HCT116 (cell line): ENCODE data around the gene ALDH3B1. TPM values are rescaled to one million over a fixed set of nuclear protein-coding genes. Genes with fewer than 3 reads are reported as not detected.

Experiments used
- ATAC-seq: fragments of 200-7000 bp; cut with Tn5 transposase; 2 replicates; pipeline ENCODE4 v1.9.1; 2020; ENCODE audit warnings: mild to moderate bottlenecking, moderate library complexity
- BruUV-seq: library from RNA; stranded (reverse); fragments of 400-500 nt; replicated peaks from 2 replicates; lab custom pipeline; 2021; lab: Mats Ljungman, UMichigan
- CTCF ChIA-PET: fragments of 300-600 bp; sonication (Branson Sonifier 250); formaldehyde crosslinking; loops from one replicate; lab custom pipeline; 2021; ENCODE audit warnings: antibody characterized with exemption; lab: Charles Lee
- POLR2A ChIA-PET: fragments of 300-600, 350-600 bp; sonication (Branson Sonifier 250); formaldehyde crosslinking; loops from one replicate; lab custom pipeline; 2021; ENCODE audit warnings: antibody characterized with exemption; lab: Charles Lee
- RAD21 ChIA-PET, 2 experiments: fragments of 300-600 bp; sonication (Branson Sonifier 250); formaldehyde crosslinking; loops; one replicate each; lab custom pipeline; 2023; ENCODE audit warnings: low total read pairs in 2 of 2; ENCODE audit not compliant: uncharacterized antibody in 2 of 2, unreplicated experiment in 2 of 2, low non-redundant PET in 1 of 2; lab: Charles Lee
- DNase-seq: peaks from one replicate; pipeline ENCODE4 v3.0.0-alpha.2; 2010; ENCODE audit warnings: low read depth, low spot score
- H2AFZ ChIP-seq: fragments of 200-600 bp; shearing (Covaris generic), sonication (generic); 2 replicates; pipeline ENCODE4 v1.6.1; 2017; ENCODE audit warnings: low read depth, mixed run types, mixed read lengths, antibody characterized with exemption, low read length; ENCODE audit not compliant: poor library complexity, severe bottlenecking
- H3K27ac ChIP-seq: 2 replicates; pipeline ENCODE4 v1.5.1; 2012; ENCODE audit warnings: low read depth, low read length
- H3K27me3 ChIP-seq: fragments of 200-600 bp; sonication (generic); 2 replicates; pipeline ENCODE4 v1.6.1; 2016; ENCODE audit warnings: mixed run types, low read length, mixed read lengths; ENCODE audit not compliant: insufficient read depth
- H3K36me3 ChIP-seq, 2 experiments: fragments of 200-500 bp in 1 of 2; fragments of 200-600 bp in 1 of 2; sonication (Bioruptor generic) in 1 of 2; sonication (generic) in 1 of 2; 2 replicates each; pipeline versions ENCODE4 v1.5.1 to v1.6.1; 2014 to 2016; ENCODE audit warnings: low read length in 2 of 2, inconsistent platforms in 1 of 2, mixed read lengths in 1 of 2, mixed run types in 1 of 2; ENCODE audit not compliant: insufficient read depth in 2 of 2, control insufficient read depth in 1 of 2
- H3K4me1 ChIP-seq, 2 experiments: fragments of 200-600 bp in 1 of 2; sonication (generic) in 1 of 2; 2 replicates each; pipeline versions ENCODE4 v1.5.1 to v1.6.1; 2012 to 2017; ENCODE audit warnings: low read length in 2 of 2, inconsistent platforms in 1 of 2, mild to moderate bottlenecking in 1 of 2, mixed read lengths in 1 of 2, mixed run types in 1 of 2, moderate library complexity in 1 of 2; ENCODE audit not compliant: insufficient read depth in 2 of 2, control insufficient read depth in 1 of 2
- H3K4me2 ChIP-seq: fragments of 200-600 bp; sonication (generic); 2 replicates; pipeline ENCODE4 v1.6.1; 2017; ENCODE audit warnings: mixed run types, low read length, mixed read lengths
- H3K4me3 ChIP-seq, 2 experiments: fragments of 200-600 bp in 1 of 2; sonication (generic) in 1 of 2; replicated peaks in 1 of 2; 2 replicates each; pipeline ENCODE4 v1.5.1; 2011 to 2016; ENCODE audit warnings: low read length in 2 of 2, control low read depth in 1 of 2, low read depth in 1 of 2, mild to moderate bottlenecking in 1 of 2, mixed read lengths in 1 of 2, mixed run types in 1 of 2
- H3K79me2 ChIP-seq: fragments of 200-600 bp; sonication (generic); 2 replicates; pipeline ENCODE4 v1.6.1; 2017; ENCODE audit warnings: mild to moderate bottlenecking, mixed run types, low read length, moderate library complexity, mixed read lengths; ENCODE audit not compliant: insufficient read depth
- H3K9ac ChIP-seq: fragments of 200-600 bp; sonication (generic); 2 replicates; pipeline ENCODE4 v1.6.1; 2016; ENCODE audit warnings: low read length, mixed read lengths
- H3K9me2 ChIP-seq: fragments of 200-600 bp; sonication (generic), shearing (Covaris generic); 2 replicates; pipeline ENCODE4 v1.6.1; 2017; ENCODE audit warnings: mixed run types, mild to moderate bottlenecking, moderate library complexity; ENCODE audit not compliant: insufficient read depth
- H3K9me3 ChIP-seq, 2 experiments: fragments of 200-500 bp in 1 of 2; fragments of 200-600 bp in 1 of 2; sonication (Bioruptor generic) in 1 of 2; sonication (generic) in 1 of 2; 2 replicates each; pipeline ENCODE4 v1.6.1; 2014 to 2017; ENCODE audit warnings: low read length in 2 of 2, mixed read lengths in 2 of 2, inconsistent platforms in 1 of 2, low read depth in 1 of 2, mild to moderate bottlenecking in 1 of 2, mixed run types in 1 of 2, moderate library complexity in 1 of 2; ENCODE audit not compliant: control insufficient read depth in 1 of 2, insufficient read depth in 1 of 2
- H4K20me1 ChIP-seq: fragments of 200-600 bp; sonication (generic), shearing (Covaris generic); 2 replicates; pipeline ENCODE4 v1.6.1; 2017; ENCODE audit warnings: mixed run types, mild to moderate bottlenecking, moderate library complexity; ENCODE audit not compliant: insufficient read depth
- CBX3 ChIP-seq: IDR thresholded peaks from 2 replicates; pipeline ENCODE4 v1.6.1; 2012; ENCODE audit warnings: low read depth
- CEBPB ChIP-seq: IDR thresholded peaks from 2 replicates; pipeline ENCODE4 v1.6.1; 2012; ENCODE audit warnings: low read depth
- EZH2phosphoT487 ChIP-seq: fragments of 200-600 bp; IDR thresholded peaks from 2 replicates; pipeline ENCODE4 v1.6.1; 2018; ENCODE audit warnings: antibody characterized with exemption, borderline replicate concordance
- FOSL1 ChIP-seq: IDR thresholded peaks from 2 replicates; pipeline ENCODE4 v1.6.1; 2012; ENCODE audit warnings: low read depth
- POLR2A ChIP-seq: IDR thresholded peaks from 2 replicates; pipeline ENCODE4 v1.7.0; 2011; ENCODE audit warnings: borderline replicate concordance; ENCODE audit not compliant: insufficient read depth, insufficient read length; ENCODE audit errors: extremely low read depth
- RAD21 ChIP-seq: IDR thresholded peaks from 2 replicates; pipeline ENCODE4 v1.6.1; 2012; ENCODE audit warnings: low read depth, mild to moderate bottlenecking
- REST ChIP-seq: IDR thresholded peaks from 2 replicates; pipeline ENCODE4 v1.6.1; 2012; ENCODE audit warnings: low read depth
- SIN3A ChIP-seq: IDR thresholded peaks from 2 replicates; pipeline ENCODE4 v1.6.1; 2012; ENCODE audit warnings: low read depth
- SP1 ChIP-seq: IDR thresholded peaks from 2 replicates; pipeline ENCODE4 v1.6.1; 2012; ENCODE audit warnings: low read depth
- SRF ChIP-seq: IDR thresholded peaks from 2 replicates; pipeline ENCODE4 v1.6.1; 2012; ENCODE audit warnings: low read depth
- TCF7L2 ChIP-seq: IDR thresholded peaks from 2 replicates; pipeline ENCODE4 v1.7.0; 2011; ENCODE audit warnings: borderline replicate concordance, inconsistent platforms; ENCODE audit not compliant: insufficient read depth, insufficient read length; ENCODE audit errors: extremely low read depth
- YY1 ChIP-seq: IDR thresholded peaks from 2 replicates; pipeline ENCODE4 v1.6.1; 2011; ENCODE audit warnings: low read length, low read depth, moderate library complexity, mild to moderate bottlenecking; ENCODE audit not compliant: insufficient replicate concordance; ENCODE audit errors: extremely low read depth
- ZFX ChIP-seq: fragments of 450-650 bp; IDR thresholded peaks from 2 replicates; pipeline ENCODE4 v1.6.1; 2017
- ZNF274 ChIP-seq: fragments of 200-500 bp; sonication (Bioruptor generic); IDR thresholded peaks from 2 replicates; pipeline ENCODE4 v1.6.1; 2014; ENCODE audit warnings: mild to moderate bottlenecking, low read depth, low read length, inconsistent platforms
- intact Hi-C: fragments of 100-400 bp; cut with micrococcal nuclease; formaldehyde crosslinking; loops from 2 replicates; pipeline ENCODE4 v1.10.0; 2022
- total RNA-seq: library from RNA; stranded (reverse); gene quantifications from one replicate; pipeline ENCODE4 v1.2.1, GENCODE V29; 2021; ENCODE audit not compliant: unreplicated experiment

The ALDH3B1 gene
- total RNA-seq, 1 experiment from 2014 or later: 25.5 TPM

GRCh38 chr11:68035266-68035876, 25.2 kb downstream of the ALDH3B1 start:
- H4K20me1 ChIP-seq: no peaks in the 10 kb centered on the region
- CTCF ChIA-PET: no interaction called here
- intact Hi-C loops: loop anchor here (10.0 kb wide), 1 partner anchor 89 kb away; the partner anchor contains the start of gene CHKA
- peaks cover 4 to 20% of the 10 kb centered on the region in 2 experiments; a peak in 2 of 4 replicates for H3K36me3 ChIP-seq
- no peak overlapping the region for H3K4me2 ChIP-seq
- ATAC-seq (no peak), DNase-seq (no peak)
- peaks cover 18 to 35% of the 10 kb centered on the region in 2 experiments; a peak in 3 of 4 replicates for H3K4me1 ChIP-seq
- TF ChIP-seq SRF (no peak), ZNF274 (no peak), CBX3 (no peak), REST (no peak), EZH2phosphoT487 (no peak), TCF7L2 (no peak), SP1 (no peak), SIN3A (no peak), CEBPB (no peak), ZFX (no peak), POLR2A (no peak), RAD21 (no peak), YY1 (no peak), FOSL1 (no peak)
- no peaks in the 10 kb centered on the region for H3K9me3 ChIP-seq
- no peak overlapping the region for H3K27ac ChIP-seq
- H3K9ac ChIP-seq: no peak overlapping the region
- RAD21 ChIA-PET: no interaction called here
- H2AFZ ChIP-seq: no peak overlapping the region
- peaks cover 47% of the 10 kb centered on the region for H3K79me2 ChIP-seq
- no peak overlapping the region for H3K4me3 ChIP-seq
- H3K9me2 ChIP-seq: no peaks in the 10 kb centered on the region
- POLR2A ChIA-PET: no interaction called here
- BruUV-seq: no TSS peak
- no peaks in the 10 kb centered on the region for H3K27me3 ChIP-seq
